Sigmoid colon (tissue), 7 donors: ENCODE results near the gene KCNJ11. TPM values are rescaled to one million over a fixed set of nuclear protein-coding genes. Genes with fewer than 3 reads are reported as not detected.

Experiments
- DNase-seq: peaks from one replicate; pipeline ENCODE4 v3.0.0-alpha.2; 2019
- H3K27ac ChIP-seq, 4 donors: fragments of 200-600 bp; sonication (generic); one replicate each; pipeline ENCODE4 v1.5.1; 2016 to 2019; ENCODE audit warnings: mild to moderate bottlenecking in 1 of 4
- H3K27me3 ChIP-seq, 3 donors: fragments of 200-600 bp; sonication (generic); one replicate each; pipeline ENCODE4 v1.5.1; 2019; ENCODE audit warnings: mild to moderate bottlenecking in 1 of 3
- H3K36me3 ChIP-seq, 4 donors: fragments of 200-600 bp; sonication (generic); one replicate each; pipeline ENCODE4 v1.5.1; 2016 to 2019
- H3K4me1 ChIP-seq, 4 donors: fragments of 200-600 bp; sonication (generic); one replicate each; pipeline ENCODE4 v1.5.1; 2017 to 2019
- H3K4me3 ChIP-seq, 4 donors: fragments of 200-600 bp; sonication (generic); one replicate each; pipeline ENCODE4 v1.5.1; 2017 to 2019; ENCODE audit warnings: mild to moderate bottlenecking in 2 of 4, moderate library complexity in 1 of 4
- H3K9me3 ChIP-seq, 4 donors: fragments of 200-600 bp in 3 of 4; sonication (generic) in 3 of 4; one replicate each; pipeline versions ENCODE4 v1.5.1 to v1.6.1; 2013 to 2019
- CTCF ChIP-seq, 4 experiments: fragments of 450-650 bp in 3 of 4; fragments of 200-600 bp in 1 of 4; IDR thresholded peaks; one replicate each; pipeline ENCODE4 v1.5.1; 2016 to 2019; ENCODE audit warnings: antibody characterized with exemption in 4 of 4, mild to moderate bottlenecking in 3 of 4, moderate library complexity in 2 of 4
- EP300 ChIP-seq, 4 donors: sonication (generic); formaldehyde crosslinking; IDR thresholded peaks; one replicate each; pipeline ENCODE4 v1.6.1; 2017; ENCODE audit warnings: antibody characterized with exemption in 4 of 4
- POLR2A ChIP-seq, 2 donors: fragments of 450-650 bp; IDR thresholded peaks; one replicate each; pipeline ENCODE4 v1.6.1; 2016; ENCODE audit warnings: antibody characterized with exemption in 2 of 2, mild to moderate bottlenecking in 2 of 2, moderate library complexity in 2 of 2
- POLR2AphosphoS5 ChIP-seq, 4 donors: sonication (generic); formaldehyde crosslinking; IDR thresholded peaks; one replicate each; pipeline ENCODE4 v1.6.1; 2017; ENCODE audit warnings: antibody characterized with exemption in 4 of 4
- WGBS, 2 donors: extraction: QIAGEN DNeasy Blood & Tissue Kit; methylation state at CpG; one replicate each; pipeline ENCODE4 v1.1.7; 2013; 5-methylcytosine and 5-hydroxymethylcytosine counted together
- intact Hi-C: fragments of 100-400 bp; cut with DNase I; formaldehyde crosslinking; loops from one replicate; pipeline ENCODE4 v1.15.1; 2023
- polyA plus RNA-seq, 3 donors: library from polyadenylated mRNA; stranded (reverse); fragments of 200-250 nt; gene quantifications; one replicate each; pipeline ENCODE4 v1.2.3, GENCODE V29; 2013
- total RNA-seq, 4 donors: library from RNA; depleted of rRNA; stranded (reverse); fragments of >200 nt; gene quantifications; one replicate each; pipeline ENCODE4 v1.1.0, GENCODE V29; 2016
- donor health status: healthy with polysubstance abuse.
- donor health status: Bipolar disorder and iron deficiency.
- donor health status: healthy.

KCNJ11 gene
- total and polyA plus RNA-seq, 7 donors, result 0.16 to 1.6 (median 0.60) TPM

DNA sequence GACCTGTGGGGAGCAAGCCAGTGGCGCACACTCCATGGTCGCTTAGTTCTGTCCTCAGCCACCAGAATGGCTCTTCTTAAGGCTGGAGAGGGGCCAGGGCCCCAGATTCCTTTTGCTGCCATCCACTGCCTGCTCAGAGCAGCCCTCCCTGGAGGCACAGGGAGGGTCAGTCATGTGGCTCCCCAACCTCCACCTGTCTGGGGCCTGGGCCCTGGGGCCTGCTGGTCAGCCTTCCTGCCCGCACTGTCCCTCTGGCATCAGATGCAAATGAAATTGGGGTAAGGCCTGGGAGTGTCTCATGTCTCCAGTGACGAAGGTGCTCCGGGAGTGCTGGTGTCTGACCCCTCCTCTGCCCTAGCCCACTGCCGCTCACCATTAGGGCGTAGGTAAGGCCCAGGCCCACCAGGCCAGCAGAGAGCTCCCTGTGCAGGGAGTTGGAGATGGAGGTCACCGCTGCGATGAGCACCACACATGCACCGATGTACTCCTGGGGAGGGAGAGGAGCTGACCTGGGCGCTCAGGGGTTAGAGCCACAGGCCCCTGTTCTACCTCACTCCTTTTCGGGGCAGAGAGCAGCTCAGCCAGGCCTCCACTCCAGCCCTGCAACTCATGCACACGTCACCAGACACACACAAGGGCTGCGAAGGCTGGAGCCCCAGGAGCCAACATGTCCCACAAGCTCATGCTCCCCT, 9.0 kb upstream of the KCNJ11 start:
- WGBS, 2 donors, result 92 to 93% methylated on average over 14 of the region's 14 CpGs
- DNase-seq, result no peak
- no peaks in the 10 kb centered on the region for H3K27me3 ChIP-seq
- no peak overlapping the region for H3K27ac ChIP-seq
- intact Hi-C loops, result no loop called here
- TF ChIP-seq EP300 (IDR thresholded peaks at IDR 0.05) (no peak), POLR2AphosphoS5 (IDR thresholded peaks at IDR 0.05) (no peak), POLR2A (IDR thresholded peaks at IDR 0.05) (no peak), CTCF (IDR thresholded peaks at IDR 0.05) (no peak)
- H3K36me3 ChIP-seq, result no peaks in the 10 kb centered on the region
- no peaks in the 10 kb centered on the region for H3K9me3 ChIP-seq
- H3K4me3 ChIP-seq, result no peak overlapping the region
- H3K4me1 ChIP-seq, result no peaks in the 10 kb centered on the region

DNA sequence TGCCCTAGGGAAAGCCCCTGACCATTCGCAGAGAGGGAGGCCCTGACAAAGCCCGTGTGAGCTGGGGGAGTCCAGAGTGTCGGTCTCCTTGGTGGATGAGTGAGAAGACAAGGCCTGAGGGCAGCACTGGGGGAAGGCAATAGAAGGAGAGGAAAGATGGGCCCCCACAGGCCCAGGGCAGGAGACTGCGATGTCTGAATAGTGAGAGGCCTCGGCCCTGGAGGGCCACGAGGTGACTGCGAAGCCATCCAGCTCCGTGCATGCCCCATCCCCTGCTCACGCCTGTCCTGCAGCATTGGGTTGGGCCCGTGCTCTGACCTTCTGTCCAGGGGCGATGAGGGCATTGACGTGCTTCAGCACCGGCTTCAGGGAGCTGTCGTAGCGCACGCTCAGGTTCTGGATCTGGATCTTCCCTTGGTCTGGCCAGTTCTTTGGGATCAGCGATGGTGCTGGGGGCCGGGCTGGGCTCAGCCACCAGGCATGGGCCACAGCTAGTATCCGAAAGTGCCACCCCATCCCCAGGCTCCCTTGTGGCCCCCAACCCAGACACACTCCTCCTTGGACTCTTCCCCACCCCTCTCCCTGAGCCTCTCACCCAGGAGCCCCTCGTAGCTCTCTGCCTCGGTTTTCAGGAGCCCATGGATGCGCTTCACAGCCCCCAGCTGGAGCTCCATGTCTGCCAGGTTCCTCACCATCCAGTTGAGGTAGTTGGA, 8.3 kb upstream of the KCNJ11 start:
- Histone ChIP-seq H3K27me3 (no peaks in the 10 kb centered on the region), H3K27ac (no peak overlapping the region), H3K9me3 (no peaks in the 10 kb centered on the region), H3K36me3 (no peaks in the 10 kb centered on the region), H3K4me3 (no peak overlapping the region), H3K4me1 (no peaks in the 10 kb centered on the region)
- WGBS, 2 donors, result 89 to 93% methylated on average over 22 of the region's 22 CpGs
- TF ChIP-seq POLR2AphosphoS5 (IDR thresholded peaks at IDR 0.05) (no peak), POLR2A (IDR thresholded peaks at IDR 0.05) (no peak), CTCF (IDR thresholded peaks at IDR 0.05) (no peak), EP300 (IDR thresholded peaks at IDR 0.05) (no peak)
- intact Hi-C loops, result no loop called here
- DNase-seq, result no peak

DNA sequence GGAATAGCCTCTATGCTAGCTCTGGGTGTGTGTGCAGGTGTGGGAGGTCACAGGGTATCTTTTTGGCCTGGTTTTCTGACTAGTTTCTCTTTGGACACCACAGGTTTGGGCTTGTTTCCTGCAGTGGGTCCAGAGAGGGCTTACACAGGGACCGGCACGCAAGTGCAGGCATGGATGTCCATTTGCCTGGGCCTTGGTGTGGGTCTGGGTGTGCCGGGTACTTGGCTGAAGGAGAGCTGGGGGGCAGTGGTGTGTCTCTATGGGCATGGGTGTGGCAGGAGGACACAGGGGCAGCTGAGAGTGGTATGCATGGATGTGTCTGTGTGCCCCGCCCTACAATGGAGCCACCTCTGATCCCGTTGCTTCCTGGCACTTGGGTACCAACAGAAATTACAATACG, 7.5 kb upstream of the KCNJ11 start:
- Histone ChIP-seq H3K27ac (no peak overlapping the region), H3K27me3 (no peaks in the 10 kb centered on the region), H3K4me3 (no peak overlapping the region), H3K4me1 (no peaks in the 10 kb centered on the region), H3K9me3 (no peaks in the 10 kb centered on the region), H3K36me3 (no peaks in the 10 kb centered on the region)
- DNase-seq, result no peak
- WGBS, 2 donors, result 76 to 90% methylated on average over 6 of the region's 6 CpGs
- intact Hi-C loops, result no loop called here
- TF ChIP-seq EP300 (IDR thresholded peaks at IDR 0.05) (no peak), POLR2A (IDR thresholded peaks at IDR 0.05) (no peak), POLR2AphosphoS5 (IDR thresholded peaks at IDR 0.05) (no peak), CTCF (IDR thresholded peaks at IDR 0.05) (no peak)

DNA sequence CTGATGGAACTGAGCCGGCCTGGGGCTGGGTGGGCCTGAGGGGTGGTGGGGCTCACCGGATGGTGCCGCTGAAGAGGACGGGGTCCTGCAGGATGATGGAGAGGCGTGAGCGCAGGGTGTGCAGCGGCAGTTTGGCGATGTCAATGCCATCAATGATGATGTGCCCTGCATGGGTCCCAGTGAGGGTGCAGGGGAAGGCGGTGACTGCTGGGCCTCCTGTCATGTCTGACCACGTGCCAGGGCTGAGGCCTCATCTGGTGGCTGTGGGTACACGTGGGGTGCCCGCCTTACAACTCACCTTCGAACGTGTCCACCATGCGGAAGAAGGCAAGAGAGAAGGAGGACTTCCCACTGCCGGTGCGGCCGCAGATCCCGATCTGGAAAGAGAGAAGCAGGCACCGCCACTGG, 7.1 kb upstream of the KCNJ11 start:
- DNase-seq, result no peak
- Histone ChIP-seq H3K9me3 (no peaks in the 10 kb centered on the region), H3K4me3 (no peak overlapping the region), H3K36me3 (no peaks in the 10 kb centered on the region), H3K4me1 (no peaks in the 10 kb centered on the region), H3K27ac (no peak overlapping the region), H3K27me3 (no peaks in the 10 kb centered on the region)
- no peak for TF ChIP-seq EP300 (IDR thresholded peaks at IDR 0.05)
- no peak for TF ChIP-seq POLR2A (IDR thresholded peaks at IDR 0.05)
- 91 to 95% methylated on average over 20 of the region's 20 CpGs for WGBS, 2 donors
- intact Hi-C loops, result no loop called here

- 89 to 92% methylated on average over 10 of the region's 10 CpGs for WGBS, 2 donors
- intact Hi-C loops, result no loop called here
- Histone ChIP-seq H3K27ac (no peak overlapping the region), H3K4me3 (no peak overlapping the region), H3K36me3 (no peaks in the 10 kb centered on the region), H3K4me1 (no peaks in the 10 kb centered on the region), H3K27me3 (no peaks in the 10 kb centered on the region), H3K9me3 (no peaks in the 10 kb centered on the region)
- no peak for TF ChIP-seq POLR2A (IDR thresholded peaks at IDR 0.05)
- no peak for TF ChIP-seq CTCF (IDR thresholded peaks at IDR 0.05)
- no peak for TF ChIP-seq EP300 (IDR thresholded peaks at IDR 0.05)
- no peak for TF ChIP-seq POLR2AphosphoS5 (IDR thresholded peaks at IDR 0.05)
- no peak for DNase-seq
Measured at GRCh38 chr11:17394743-17395390, 6.4 kb upstream of the KCNJ11 start.
